K562 (cell line): ENCODE measurements around the gene MITD1. TPM values are rescaled to one million over a fixed set of nuclear protein-coding genes. Genes with fewer than 3 reads are reported as not detected.

Experiments
- ATAC-seq: fragments of 200-7000 bp; cut with Tn5 transposase; 3 replicates; pipeline ENCODE4 v1.9.1; 2020; ENCODE audit warnings: moderate library complexity
- BruUV-seq: library from RNA; stranded (reverse); fragments of 400-500 nt; replicated peaks from 2 replicates; lab custom pipeline; 2021; lab: Mats Ljungman, UMichigan
- CTCF ChIA-PET: fragments of 300-600 bp; formaldehyde crosslinking; extraction: SDS; loops from one replicate; lab custom pipeline; 2021; ENCODE audit warnings: low intra/inter-chr PET ratio; lab: Yijun Ruan, JAX
- POLR2A ChIA-PET: fragments of 300-600, 350-650 bp; sonication (Branson Sonifier 250); formaldehyde crosslinking; extraction: SDS; loops from one replicate; lab custom pipeline; 2021; ENCODE audit warnings: antibody characterized with exemption, inconsistent platforms; lab: Yijun Ruan, JAX
- DNase-seq, 4 experiments: peaks; one replicate each; pipeline versions ENCODE4 v3.0.0 to v3.0.0-alpha.2; 2011 to 2018; ENCODE audit warnings: low spot score in 3 of 4, mixed read lengths in 3 of 4; ENCODE audit errors: extremely low read depth in 1 of 4
- FAIRE-seq: peaks from 2 replicates; lab custom pipeline; 2011; peaks lifted over from hg19 to GRCh38; lab: Jason Lieb, UNC
- H2AFZ ChIP-seq: 2 replicates; pipeline ENCODE4 v1.6.0; 2011; ENCODE audit warnings: low read depth, low read length, control low read depth, inconsistent platforms
- H3K27ac ChIP-seq: fragments of 200-600 bp; 3 replicates; pipeline ENCODE4 v1.8.0; 2011; ENCODE audit warnings: low read depth, mild to moderate bottlenecking, control low read depth, inconsistent platforms, low read length, moderate library complexity, mixed read lengths; ENCODE audit errors: extremely low read depth
- H3K27me3 ChIP-seq, 2 experiments: fragments of 300-600 bp in 1 of 2; 2 replicates in 1 of 2; 3 replicates in 1 of 2; pipeline versions ENCODE4 v1.6.0 to v1.8.0; 2011; ENCODE audit warnings: inconsistent platforms in 2 of 2, low read length in 2 of 2, mild to moderate bottlenecking in 1 of 2, mixed read lengths in 1 of 2, moderate library complexity in 1 of 2; ENCODE audit not compliant: control insufficient read depth in 2 of 2, insufficient read depth in 2 of 2
- H3K36me3 ChIP-seq: fragments of 300-600 bp; 3 replicates; pipeline ENCODE4 v1.8.0; 2011; ENCODE audit warnings: mild to moderate bottlenecking, low read length, inconsistent platforms; ENCODE audit not compliant: control insufficient read depth, insufficient read depth
- H3K4me1 ChIP-seq, 2 experiments: fragments of 200-600 bp in 1 of 2; replicated peaks in 1 of 2; 2 replicates in 1 of 2; 3 replicates in 1 of 2; pipeline versions ENCODE4 v1.5.1 to v1.8.0; 2011; ENCODE audit warnings: inconsistent platforms in 2 of 2, low read length in 2 of 2, mild to moderate bottlenecking in 1 of 2, mixed read lengths in 1 of 2, moderate library complexity in 1 of 2; ENCODE audit not compliant: control insufficient read depth in 2 of 2, insufficient read depth in 2 of 2
- H3K4me2 ChIP-seq: 2 replicates; pipeline ENCODE4 v1.6.1; 2011; ENCODE audit warnings: low read length, control low read depth, inconsistent platforms, mixed read lengths; ENCODE audit not compliant: insufficient read depth
- H3K4me3 ChIP-seq: fragments of 200-600 bp; sonication (generic), shearing (Covaris generic); 2 replicates; pipeline ENCODE4 v1.5.1; 2016; ENCODE audit warnings: control low read depth, inconsistent platforms
- H3K79me2 ChIP-seq: fragments of 200-600 bp; 3 replicates; pipeline ENCODE4 v1.8.0; 2011; ENCODE audit warnings: low read length, inconsistent platforms; ENCODE audit not compliant: control insufficient read depth, insufficient read depth
- H3K9ac ChIP-seq, 2 experiments: 2 replicates each; pipeline versions ENCODE4 v1.6.0 to v1.6.1; 2011; ENCODE audit warnings: low read depth in 2 of 2, low read length in 2 of 2, control low read depth in 1 of 2, inconsistent platforms in 1 of 2, mild to moderate bottlenecking in 1 of 2, mixed read lengths in 1 of 2; ENCODE audit not compliant: insufficient read depth in 1 of 2
- H3K9me1 ChIP-seq: one replicate; pipeline ENCODE4 v1.6.0; 2011; ENCODE audit warnings: inconsistent platforms, mild to moderate bottlenecking, low read length, moderate library complexity; ENCODE audit not compliant: control insufficient read depth, insufficient read depth
- H3K9me3 ChIP-seq: replicated peaks from 2 replicates; pipeline ENCODE4 v1.5.1; 2011; ENCODE audit warnings: low read depth, low read length, inconsistent platforms; ENCODE audit not compliant: control insufficient read depth, insufficient read depth
- H4K20me1 ChIP-seq: replicated peaks from 2 replicates; pipeline ENCODE4 v1.6.1; 2011; ENCODE audit warnings: low read length, inconsistent platforms, mixed read lengths; ENCODE audit not compliant: control insufficient read depth, insufficient read depth
- ATF7 ChIP-seq: fragments of 450-650 bp; IDR thresholded peaks from 2 replicates; pipeline ENCODE4 v1.7.1; 2014; ENCODE audit warnings: mild to moderate bottlenecking, moderate library complexity
- ETV6 ChIP-seq, 3 experiments: fragments of 150-350 bp in 1 of 3; sonication (generic) in 1 of 3; formaldehyde crosslinking in 1 of 3; IDR thresholded peaks; 2 replicates each; pipeline versions ENCODE4 v1.6.1 to v1.8.0; 2014 to 2022; ENCODE audit warnings: borderline replicate concordance in 2 of 3, low read depth in 2 of 3, antibody characterized with exemption in 1 of 3, low read length in 1 of 3, mild to moderate bottlenecking in 1 of 3, missing genetic modification reagents in 1 of 3
- HMGN3 ChIP-seq: IDR thresholded peaks from 2 replicates; pipeline ENCODE4 v1.6.1; 2011; ENCODE audit warnings: borderline replicate concordance, low read depth, mild to moderate bottlenecking, mixed read lengths, low read length; ENCODE audit not compliant: insufficient read length; ENCODE audit errors: extremely low read depth
- MAZ ChIP-seq, 2 experiments: fragments of 450-650 bp in 1 of 2; sonication (generic) in 1 of 2; formaldehyde crosslinking; IDR thresholded peaks in 1 of 2; conservative IDR thresholded peaks in 1 of 2; 2 replicates each; pipeline versions ENCODE4 v1.4.0 to v1.5.0; 2020; ENCODE audit warnings: mild to moderate bottlenecking in 1 of 2, missing genetic modification reagents in 1 of 2
- RBFOX2 ChIP-seq: fragments of 200-400 bp; formaldehyde crosslinking; IDR thresholded peaks from 2 replicates; pipeline ENCODE4 v1.6.1; 2017; ENCODE audit warnings: low read depth, mild to moderate bottlenecking, low read length, moderate library complexity
- STAG1 ChIP-seq: sonication (generic); formaldehyde crosslinking; IDR thresholded peaks from 2 replicates; pipeline ENCODE4 v1.5.0; 2020; ENCODE audit warnings: missing genetic modification reagents, borderline replicate concordance
- TEAD4 ChIP-seq, 2 experiments: sonication (generic) in 1 of 2; formaldehyde crosslinking in 1 of 2; IDR thresholded peaks; 2 replicates each; pipeline versions ENCODE4 v1.6.1 to v1.8.0; 2012 to 2022; ENCODE audit warnings: borderline replicate concordance in 1 of 2, inconsistent platforms in 1 of 2, low read length in 1 of 2, mild to moderate bottlenecking in 1 of 2, missing genetic modification reagents in 1 of 2
- ZNF165 ChIP-seq: fragments of 250-450 bp; sonication (Bioruptor Pico); IDR thresholded peaks from 2 replicates; pipeline ENCODE4 v1.4.0; 2020; ENCODE audit warnings: borderline replicate concordance
- WGBS: fragments of 100-300 bp; shearing (Covaris generic); methylation state at CpG from one replicate; pipeline ENCODE4 v1.1.6; 2016; ENCODE audit warnings: low coverage, mixed read lengths; ENCODE audit not compliant: insufficient coverage; ENCODE audit errors: missing lambda C conversion rate; 5-methylcytosine and 5-hydroxymethylcytosine counted together
- in situ Hi-C: fragments of 300-500 bp; cut with MboI; formaldehyde crosslinking; loops from 4 replicates; pipeline ENCODE4 v1.15.0; 2018; ENCODE audit warnings: inconsistent platforms, mixed read lengths
- intact Hi-C: fragments of 100-400 bp; cut with micrococcal nuclease; formaldehyde crosslinking; loops from 2 replicates; pipeline ENCODE4 v1.14.2; 2022
- polyA plus RNA-seq, 8 experiments: library from polyadenylated mRNA; depleted of rRNA in 4 of 8; stranded (reverse) in 5 of 8; unstranded in 3 of 8; fragments of >200 nt; fragmentation: Nextera tagmentation in 2 of 8; fragmentation: Illumina TruSeq in 1 of 8; extraction: Ambion mirVana in 2 of 8; extraction: Trizol in 1 of 8; gene quantifications; 2 replicates each; pipeline versions ENCODE4 v1.2.1 to v1.2.3, GENCODE V29; 2011 to 2014; ENCODE audit warnings: inconsistent platforms in 1 of 8, missing spikeins in 1 of 8
- total RNA-seq, 7 experiments: library from RNA; depleted of rRNA in 6 of 7; stranded (reverse); fragments of >200 nt in 6 of 7; fragmentation: Illumina TruSeq in 2 of 7; extraction: Trizol in 2 of 7; gene quantifications; 2 replicates each; pipeline versions ENCODE4 v1.2.1 to v1.2.3, GENCODE V29; 2011 to 2021; ENCODE audit warnings: low replicate concordance in 1 of 7
- TF ChIP-seq, protein P1 (sequence below): fragments of 450-650 bp; formaldehyde crosslinking; IDR thresholded peaks from 2 replicates; pipeline ENCODE4 v1.4.0; 2020; ENCODE audit warnings: mild to moderate bottlenecking, moderate library complexity
- TF ChIP-seq, protein P2 (sequence below): fragments of 150-350 bp; conservative IDR thresholded peaks from 2 replicates; pipeline ENCODE4 v1.6.1; 2014; ENCODE audit warnings: low read length
- TF ChIP-seq, protein P3 (sequence below): sonication (generic); formaldehyde crosslinking; IDR thresholded peaks from 2 replicates; pipeline ENCODE4 v1.8.0; 2022; ENCODE audit warnings: mild to moderate bottlenecking, missing genetic modification reagents

The MITD1 gene
- total and polyA plus RNA-seq, 9 of the 15 experiments (the other 6 are each of a cell fraction or from before 2014, with no cell fraction given), result 19.6 to 71.8 (median 43.2) TPM

DNA sequence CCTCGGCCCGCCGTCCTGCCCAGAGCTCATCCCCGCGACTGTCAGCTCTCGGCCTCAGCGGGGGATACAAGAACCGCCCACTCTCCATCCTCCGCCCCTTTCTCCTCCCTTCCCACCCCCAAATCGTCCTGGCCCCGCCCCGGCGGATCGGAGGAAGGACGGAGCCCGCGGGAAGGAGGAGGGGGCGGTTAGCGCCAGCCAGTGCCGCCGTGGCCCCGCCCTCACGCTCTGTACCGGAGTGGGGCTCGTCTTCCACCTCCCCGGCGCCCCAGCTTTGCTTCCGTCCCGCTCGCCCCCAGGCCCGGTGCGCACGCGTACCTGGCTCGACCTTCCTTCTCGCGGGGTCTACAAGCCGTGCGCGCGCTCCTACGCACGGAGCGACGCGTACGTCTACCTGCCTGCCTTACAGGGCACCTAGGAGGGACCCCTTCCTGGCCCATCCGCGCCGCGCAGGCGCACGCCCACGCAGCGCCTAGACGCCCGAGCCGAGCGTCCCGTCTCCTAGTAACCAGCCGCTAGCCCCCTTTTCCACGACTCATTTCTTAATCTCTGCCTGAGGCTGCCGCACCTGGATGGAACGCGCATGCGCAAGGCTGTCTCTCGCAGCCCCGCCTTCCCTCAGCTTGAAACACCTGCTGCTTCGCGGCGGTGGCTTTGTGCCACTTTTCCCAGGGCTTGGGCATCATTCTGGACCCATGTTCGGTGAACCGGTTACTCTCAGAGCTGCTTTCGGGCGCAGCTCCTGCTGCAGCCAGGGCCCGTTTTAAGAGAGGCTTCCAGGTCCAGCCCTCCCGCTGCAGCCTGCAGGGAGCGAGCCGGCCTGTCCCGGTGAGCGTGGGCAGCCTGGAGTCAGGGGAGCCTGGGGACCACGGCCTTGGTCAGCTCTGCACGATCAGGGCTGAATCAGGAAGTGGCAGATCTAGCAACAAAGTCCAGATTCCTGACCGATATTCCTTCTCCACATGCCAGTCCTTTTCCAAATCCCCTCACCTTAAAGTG, 39.4 kb downstream of the MITD1 start, which contains the start of gene C2orf15:
Gene C2orf15, plus strand, starts transcription at position 598 of the 999 bp plus-strand sequence. CDS start 8,852 bp downstream, outside the sequence.
- peak within 1 kb of the TSS; percentile 100 for H2AFZ ChIP-seq
- peaks cover 0 to 17% of the 10 kb centered on the region in 2 experiments; a peak in 2 of 5 replicates for H3K4me1 ChIP-seq
- peak within 1 kb of the TSS; percentile 52; the same call in 1 of the 3 replicates for H3K27ac ChIP-seq
- H3K9me1 ChIP-seq, result no peaks in the 10 kb centered on the region
- H3K4me3 ChIP-seq, result peak within 1 kb of the TSS; percentile 99
- H4K20me1 ChIP-seq, result no peaks in the 10 kb centered on the region
- DNase-seq, result peak; percentile 91 to 93 (median 92)
- in situ Hi-C loops (no loop called here), intact Hi-C loops (no loop called here)
- BruUV-seq, result no TSS peak
- FAIRE-seq, result peak; percentile 75
- peak; percentile 98 for ATAC-seq
- H3K79me2 ChIP-seq, result no peaks in the 10 kb centered on the region
- ChIA-PET POLR2A (interaction anchor here (0.8 to 1.7 kb wide), 4 partner anchors 12 to 27 kb away, joined by 3 to 8 read pairs (median 4); partner anchors contain the start of genes LIPT1 and TSGA10), CTCF (no interaction called here)
- no peaks in the 10 kb centered on the region for H3K27me3 ChIP-seq
- WGBS, result under 1% methylated on average over 56 of the region's 84 CpGs
- H3K4me2 ChIP-seq, result peak within 1 kb of the TSS; percentile 99
- no peaks in the 10 kb centered on the region for H3K36me3 ChIP-seq
- H3K9me3 ChIP-seq, result no peaks in the 10 kb centered on the region
- peak within 1 kb of the TSS; percentile 42 to 93; a peak in 3 of 4 replicates for H3K9ac ChIP-seq
- TF ChIP-seq HMGN3, result peak; percentile 73
- TF ChIP-seq RBFOX2, result peak; percentile 66
- peak; percentile 45; the same call in 1 of the 2 replicates for TF ChIP-seq ATF7
- TF ChIP-seq ETV6 (IDR thresholded peaks at IDR 0.05; ENCODE audit: borderline replicate concordance in 1 of 2, low read depth in 2 of 2, low read length in 1 of 2), result no peak
- no peak for TF ChIP-seq ETV6 (CRISPR knock-in tag; IDR thresholded peaks at IDR 0.05; ENCODE audit: borderline replicate concordance)
- TF ChIP-seq TEAD4 (IDR thresholded peaks at IDR 0.05; ENCODE audit: low read length), result no peak
- no peak for TF ChIP-seq TEAD4 (CRISPR knock-in tag; IDR thresholded peaks at IDR 0.05; ENCODE audit: borderline replicate concordance)
- no peak for TF ChIP-seq ZNF165 (CRISPR knock-in tag)
- no peak for TF ChIP-seq STAG1 (CRISPR knock-in tag)
- TF ChIP-seq, protein P1, sequence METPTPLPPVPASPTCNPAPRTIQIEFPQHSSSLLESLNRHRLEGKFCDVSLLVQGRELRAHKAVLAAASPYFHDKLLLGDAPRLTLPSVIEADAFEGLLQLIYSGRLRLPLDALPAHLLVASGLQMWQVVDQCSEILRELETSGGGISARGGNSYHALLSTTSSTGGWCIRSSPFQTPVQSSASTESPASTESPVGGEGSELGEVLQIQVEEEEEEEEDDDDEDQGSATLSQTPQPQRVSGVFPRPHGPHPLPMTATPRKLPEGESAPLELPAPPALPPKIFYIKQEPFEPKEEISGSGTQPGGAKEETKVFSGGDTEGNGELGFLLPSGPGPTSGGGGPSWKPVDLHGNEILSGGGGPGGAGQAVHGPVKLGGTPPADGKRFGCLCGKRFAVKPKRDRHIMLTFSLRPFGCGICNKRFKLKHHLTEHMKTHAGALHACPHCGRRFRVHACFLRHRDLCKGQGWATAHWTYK (CRISPR knock-in tag), result peak; percentile 80; the same call in 1 of the 2 replicates
- peak in 1 of 2 experiments; percentile 93 for TF ChIP-seq MAZ (CRISPR knock-in tag; conservative IDR thresholded peaks at IDR 0.05 in 1 of 2, IDR thresholded peaks at IDR 0.05 in 1 of 2)
- TF ChIP-seq, protein P2, sequence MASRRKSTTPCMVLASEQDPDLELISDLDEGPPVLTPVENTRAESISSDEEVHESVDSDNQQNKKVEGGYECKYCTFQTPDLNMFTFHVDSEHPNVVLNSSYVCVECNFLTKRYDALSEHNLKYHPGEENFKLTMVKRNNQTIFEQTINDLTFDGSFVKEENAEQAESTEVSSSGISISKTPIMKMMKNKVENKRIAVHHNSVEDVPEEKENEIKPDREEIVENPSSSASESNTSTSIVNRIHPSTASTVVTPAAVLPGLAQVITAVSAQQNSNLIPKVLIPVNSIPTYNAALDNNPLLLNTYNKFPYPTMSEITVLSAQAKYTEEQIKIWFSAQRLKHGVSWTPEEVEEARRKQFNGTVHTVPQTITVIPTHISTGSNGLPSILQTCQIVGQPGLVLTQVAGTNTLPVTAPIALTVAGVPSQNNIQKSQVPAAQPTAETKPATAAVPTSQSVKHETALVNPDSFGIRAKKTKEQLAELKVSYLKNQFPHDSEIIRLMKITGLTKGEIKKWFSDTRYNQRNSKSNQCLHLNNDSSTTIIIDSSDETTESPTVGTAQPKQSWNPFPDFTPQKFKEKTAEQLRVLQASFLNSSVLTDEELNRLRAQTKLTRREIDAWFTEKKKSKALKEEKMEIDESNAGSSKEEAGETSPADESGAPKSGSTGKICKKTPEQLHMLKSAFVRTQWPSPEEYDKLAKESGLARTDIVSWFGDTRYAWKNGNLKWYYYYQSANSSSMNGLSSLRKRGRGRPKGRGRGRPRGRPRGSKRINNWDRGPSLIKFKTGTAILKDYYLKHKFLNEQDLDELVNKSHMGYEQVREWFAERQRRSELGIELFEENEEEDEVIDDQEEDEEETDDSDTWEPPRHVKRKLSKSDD, result no peak
- TF ChIP-seq, protein P3, sequence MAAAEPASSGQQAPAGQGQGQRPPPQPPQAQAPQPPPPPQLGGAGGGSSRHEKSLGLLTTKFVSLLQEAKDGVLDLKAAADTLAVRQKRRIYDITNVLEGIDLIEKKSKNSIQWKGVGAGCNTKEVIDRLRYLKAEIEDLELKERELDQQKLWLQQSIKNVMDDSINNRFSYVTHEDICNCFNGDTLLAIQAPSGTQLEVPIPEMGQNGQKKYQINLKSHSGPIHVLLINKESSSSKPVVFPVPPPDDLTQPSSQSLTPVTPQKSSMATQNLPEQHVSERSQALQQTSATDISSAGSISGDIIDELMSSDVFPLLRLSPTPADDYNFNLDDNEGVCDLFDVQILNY (CRISPR knock-in tag), result no peak
